B cell (primary cell): ENCODE measurements around the gene NAXD. TPM values are rescaled to one million over a fixed set of nuclear protein-coding genes. Genes with fewer than 3 reads are reported as not detected.

Source experiments
- ATAC-seq: fragments of 200-7000 bp; cut with Tn5 transposase; one replicate; pipeline ENCODE4 v1.10.0; 2021; ENCODE audit warnings: low read depth, mild to moderate bottlenecking, moderate number of reproducible peaks, moderate library complexity
- CTCF ChIA-PET: fragments of 350-600 bp; sonication (Branson Sonifier 250); formaldehyde crosslinking; loops from one replicate; lab custom pipeline; 2021; ENCODE audit warnings: antibody characterized with exemption, inconsistent platforms; lab: Charles Lee
- POLR2A ChIA-PET: fragments of 350-600 bp; sonication (Branson Sonifier 250); formaldehyde crosslinking; loops from one replicate; lab custom pipeline; 2021; ENCODE audit warnings: antibody characterized with exemption; lab: Charles Lee
- DNase-seq: peaks from one replicate; pipeline ENCODE4 v3.0.0; 2013
- H2AFZ ChIP-seq: 2 replicates; pipeline ENCODE4 v1.6.1; 2012; ENCODE audit warnings: mild to moderate bottlenecking, low read depth, low read length; ENCODE audit not compliant: insufficient read depth, poor library complexity, severe bottlenecking
- H3K27ac ChIP-seq, 2 donors: 1 replicate in 1 of 2; 2 replicates in 1 of 2; pipeline ENCODE4 v1.5.1; 2012 to 2013; ENCODE audit warnings: low read length in 2 of 2, mild to moderate bottlenecking in 2 of 2, moderate library complexity in 1 of 2
- H3K27me3 ChIP-seq, 4 experiments: fragments of 200-600 bp in 1 of 4; sonication (generic) in 1 of 4; replicated peaks in 1 of 4; 1 replicate in 2 of 4; 2 replicates in 2 of 4; pipeline versions ENCODE4 v1.6.1 to v1.7.0; 2013 to 2016; ENCODE audit warnings: low read length in 3 of 4, mild to moderate bottlenecking in 2 of 4, mixed read lengths in 1 of 4, moderate library complexity in 1 of 4; ENCODE audit not compliant: insufficient read depth in 4 of 4, control insufficient read depth in 3 of 4; ENCODE audit errors: control extremely low read depth in 1 of 4
- H3K36me3 ChIP-seq, 2 experiments: replicated peaks in 1 of 2; 1 replicate in 1 of 2; 2 replicates in 1 of 2; pipeline versions ENCODE4 v1.6.1 to v1.7.1; 2013; ENCODE audit warnings: low read length in 1 of 2; ENCODE audit not compliant: insufficient read depth in 2 of 2, control insufficient read depth in 1 of 2; ENCODE audit errors: control extremely low read depth in 1 of 2, extremely low read depth in 1 of 2
- H3K4me1 ChIP-seq, 2 donors: fragments of 200-600 bp in 1 of 2; sonication (generic) in 1 of 2; 1 replicate in 1 of 2; 2 replicates in 1 of 2; pipeline versions ENCODE4 v1.5.1 to v1.6.1; 2013 to 2017; ENCODE audit warnings: low read length in 2 of 2; ENCODE audit not compliant: control insufficient read depth in 2 of 2, insufficient read depth in 2 of 2
- H3K4me2 ChIP-seq: replicated peaks from 2 replicates; pipeline ENCODE3; 2012; ENCODE audit warnings: mild to moderate bottlenecking, low read depth, low read length; ENCODE audit not compliant: poor library complexity, severe bottlenecking
- H3K4me3 ChIP-seq, 5 experiments: fragments of 200-600 bp in 1 of 5; sonication (generic) in 1 of 5; 1 replicate in 3 of 5; 2 replicates in 2 of 5; pipeline versions ENCODE4 v1.5.1 to v1.7.0; 2011 to 2016; ENCODE audit warnings: low read length in 4 of 5, mild to moderate bottlenecking in 4 of 5, low read depth in 2 of 5, control low read depth in 1 of 5, moderate library complexity in 1 of 5; ENCODE audit not compliant: insufficient read depth in 1 of 5; ENCODE audit errors: control extremely low read depth in 1 of 5, extremely low read depth in 1 of 5
- H3K79me2 ChIP-seq: fragments of 200-600 bp; sonication (generic); one replicate; pipeline ENCODE4 v1.6.0; 2016; ENCODE audit warnings: low read length; ENCODE audit not compliant: control insufficient read depth, insufficient read depth
- H3K9ac ChIP-seq: fragments of 200-600 bp; sonication (generic); 2 replicates; pipeline ENCODE4 v1.6.1; 2017; ENCODE audit warnings: mild to moderate bottlenecking, low read length, moderate library complexity
- H3K9me3 ChIP-seq, 3 donors: one replicate each; pipeline versions ENCODE4 v1.6.1 to v1.7.1; 2013; ENCODE audit warnings: low read length in 2 of 3; ENCODE audit not compliant: control insufficient read depth in 2 of 3, insufficient read depth in 1 of 3; ENCODE audit errors: control extremely low read depth in 1 of 3
- H4K20me1 ChIP-seq: 2 replicates; pipeline ENCODE4 v1.6.0; 2012; ENCODE audit warnings: mild to moderate bottlenecking, low read length; ENCODE audit not compliant: insufficient read depth, control insufficient read depth, poor library complexity, severe bottlenecking
- H3K27ac Mint-ChIP-seq: one replicate; pipeline ENCODE4 v1.8.0; 2021; ENCODE audit warnings: mixed read lengths
- H3K27me3 Mint-ChIP-seq: one replicate; pipeline ENCODE4 v1.8.0; 2021; ENCODE audit warnings: mixed read lengths
- H3K4me1 Mint-ChIP-seq: one replicate; pipeline ENCODE4 v1.8.0; 2021; ENCODE audit warnings: mixed read lengths
- H3K4me3 Mint-ChIP-seq: one replicate; pipeline ENCODE4 v1.8.0; 2021; ENCODE audit warnings: mixed read lengths
- H3K9me3 Mint-ChIP-seq: one replicate; pipeline ENCODE4 v1.8.0; 2022; ENCODE audit warnings: mixed read lengths; ENCODE audit not compliant: insufficient read depth
- CTCF ChIP-seq: fragments of 200-600 bp; IDR thresholded peaks from one replicate; pipeline ENCODE4 v1.8.0; 2022; ENCODE audit warnings: antibody characterized with exemption, mild to moderate bottlenecking
- EZH2 ChIP-seq: IDR thresholded peaks from 2 replicates; pipeline ENCODE4 v1.6.1; 2012; ENCODE audit warnings: borderline replicate concordance, low read depth, mild to moderate bottlenecking, moderate library complexity, low read length; ENCODE audit not compliant: insufficient read depth, poor library complexity, severe bottlenecking
- WGBS: methylation state at CpG from one replicate; pipeline ENCODE4 v1.1.5; 2013; ENCODE audit warnings: missing lambda C conversion rate; ENCODE audit not compliant: insufficient coverage; 5-methylcytosine and 5-hydroxymethylcytosine counted together
- intact Hi-C: fragments of 100-400 bp; cut with micrococcal nuclease; formaldehyde crosslinking; loops from one replicate; pipeline ENCODE4 v1.10.0; 2022
- polyA plus RNA-seq: library from polyadenylated mRNA; depleted of rRNA; stranded (reverse); fragments of >200 nt; gene quantifications from 2 replicates; pipeline ENCODE4 v1.2.3, GENCODE V29; 2012
- total RNA-seq, 2 donors: library from RNA; stranded (reverse); fragments of 120-200 nt in 1 of 2; gene quantifications; 1 replicate in 1 of 2; 2 replicates in 1 of 2; pipeline versions ENCODE4 v1.2.3 to v1.2.4, GENCODE V29; 2013 to 2022

NAXD gene
- total and polyA plus RNA-seq, 2 donors (not counting 1 experiment from before 2014, with no cell fraction given): 28.4 to 33.3 TPM

GRCh38 chr13:110641055-110642015 lies 26.0 kb downstream of the NAXD start:
- 90% methylated on average over 27 of the region's 29 CpGs for WGBS
- peaks cover 4% of the 10 kb centered on the region for H4K20me1 ChIP-seq
- no peaks in the 10 kb centered on the region for H3K27me3 Mint-ChIP-seq
- peaks cover 12 to 14% of the 10 kb centered on the region in 2 donors for H3K4me1 ChIP-seq
- H3K4me3 ChIP-seq: no peak overlapping the region
- ATAC-seq (no peak), DNase-seq (no peak)
- ChIA-PET POLR2A (no interaction called here), CTCF (interaction anchor here (0.8 to 2.3 kb wide), 2 partner anchors 48 to 186 kb away, joined by 3 to 8 read pairs; no protein-coding TSS in a partner anchor)
- H3K9me3 Mint-ChIP-seq: no peaks in the 10 kb centered on the region
- H3K4me2 ChIP-seq: no peak overlapping the region
- H3K27ac ChIP-seq: no peak overlapping the region
- H3K9me3 ChIP-seq: no peaks in the 10 kb centered on the region
- peaks cover 14% of the 10 kb centered on the region for H3K79me2 ChIP-seq
- no peak overlapping the region for H3K4me3 Mint-ChIP-seq
- H3K4me1 Mint-ChIP-seq: peaks cover 13% of the 10 kb centered on the region
- intact Hi-C loops: loop anchor here (10.0 kb wide), 1 partner anchor 273 kb away; the partner anchor contains the start of gene ANKRD10
- no peak overlapping the region for H2AFZ ChIP-seq
- TF ChIP-seq EZH2: no peak
- no peak for TF ChIP-seq CTCF
- no peaks in the 10 kb centered on the region for H3K27me3 ChIP-seq
- H3K36me3 ChIP-seq: peaks cover 0 to 72% of the 10 kb centered on the region in 2 experiments
- H3K9ac ChIP-seq: no peak overlapping the region
- peak overlapping the region; percentile 74 for H3K27ac Mint-ChIP-seq
